ENCODE measurements around the gene ESCO1. TPM values are rescaled to one million over a fixed set of nuclear protein-coding genes. Genes with fewer than 3 reads are reported as not detected.
"Not testable (repeated sequence)": the region's sequence is repeated elsewhere in the genome, so short reads cannot be mapped to it uniquely, and the experiment has no call there.

Gene ESCO1
- total and polyA plus RNA-seq, 2 of the 4 experiments (the other 2 are of a cell fraction), result 3.1 to 4.5 TPM

- TF ChIP-seq FOS (IDR thresholded peaks at IDR 0.05; ENCODE audit: low read depth, low read length) (no peak), RAD21 (IDR thresholded peaks at IDR 0.05; ENCODE audit: low read length) (peak; percentile 38; the same call in 1 of the 2 replicates), ELK1 (IDR thresholded peaks at IDR 0.05; ENCODE audit: borderline replicate concordance, low read depth, low read length) (0 out of 2 replicates have a peak, but pooled peaks have one; percentile 12)
Measured at GRCh38 chr18:21600526-21601410, at the start of gene ESCO1 (continued).

GRCh38 chr18:21640375-21640774, 39.9 kb upstream of the ESCO1 start:
- H3K14ac ChIP-seq (replicated peaks; ENCODE audit: low read depth, low read length); in situ Hi-C loops (cut with MboI; ENCODE audit: low sequenced_read_pairs); H3K4me1 ChIP-seq (ENCODE audit: control insufficient read depth, insufficient read depth, low read length); H2BK20ac ChIP-seq (ENCODE audit: low read depth, low read length); H3K9ac ChIP-seq (ENCODE audit: low read depth, low read length); H2BK15ac ChIP-seq (ENCODE audit: low read depth, low read length); BruUV-seq (replicated peaks); H4K5ac ChIP-seq (ENCODE audit: low read depth, low read length); H3K27ac ChIP-seq (ENCODE audit: insufficient read depth, low read length); intact Hi-C loops (cut with micrococcal nuclease); H2AK5ac ChIP-seq (ENCODE audit: low read depth, low read length); H3K23ac ChIP-seq (ENCODE audit: low read depth, low read length); H3K4me2 ChIP-seq (ENCODE audit: low read depth, low read length); H2BK5ac ChIP-seq (ENCODE audit: low read depth, low read length, poor library complexity, severe bottlenecking); H4K91ac ChIP-seq (ENCODE audit: insufficient read depth, low read depth, low read length); H3K79me1 ChIP-seq (ENCODE audit: low read depth in 1 of 2, low read length in 2 of 2); H3K56ac ChIP-seq (ENCODE audit: extremely low read depth, insufficient read depth, low read length); H2BK120ac ChIP-seq (ENCODE audit: low read depth, low read length); H4K8ac ChIP-seq (ENCODE audit: low read depth in 2 of 2, low read length in 2 of 2); H3K27me3 ChIP-seq (ENCODE audit: control insufficient read depth, insufficient read depth, low read length); DNase-seq; H3K4ac ChIP-seq (ENCODE audit: low read depth, low read length); H4K20me1 ChIP-seq (ENCODE audit: insufficient read depth, low read length); H2AFZ ChIP-seq (replicated peaks; ENCODE audit: low read length, poor library complexity); H3K4me3 ChIP-seq (ENCODE audit: insufficient read depth, low read depth, low read length); POLR2A ChIA-PET (ENCODE audit: unreplicated experiment); H3K9me3 ChIP-seq (ENCODE audit: control insufficient read depth, insufficient read depth, low read length); dilution Hi-C loops (cut with HindIII; ENCODE audit: low sequenced_read_pairs, unreplicated experiment); CTCF ChIA-PET; ATAC-seq (ENCODE audit: low read depth); H3K36me3 ChIP-seq (ENCODE audit: control insufficient read depth, insufficient read depth, low read length); H2AK9ac ChIP-seq (replicated peaks; ENCODE audit: low read depth, low read length, poor library complexity); H3K9me1 ChIP-seq (ENCODE audit: insufficient read depth, low read length); H3K18ac ChIP-seq (ENCODE audit: low read depth, low read length): not testable (repeated sequence)
- WGBS, 2 experiments (ENCODE audit: extremely low coverage in 2 of 2, insufficient read length in 1 of 2), result no CpG with 5 or more reads among the region's 5 CpGs

Data from IMR-90 (cell line).